ENCODE data around the gene ENDOD1. TPM values are rescaled to one million over a fixed set of nuclear protein-coding genes. Genes with fewer than 3 reads are reported as not detected.

ENDOD1 gene
- total RNA-seq, 3 donors from 2014 or later (not counting 1 experiment from before 2014, with no cell fraction given): 10.1 to 15.5 (median 14.0) TPM

- H3K4me3 ChIP-seq (ENCODE audit: low read length): peak overlapping the region; percentile 83
- H3K4me3 Mint-ChIP-seq: peak overlapping the region; percentile 95
- no peaks in the 10 kb centered on the region for H3K27me3 ChIP-seq (ENCODE audit: control insufficient read depth, insufficient read depth, low read length)
- intact Hi-C loops (cut with micrococcal nuclease): loop anchor here (1.0 kb wide), 3 partner anchors 20 to 142 kb away; partner anchors contain the start of gene SESN3
- H3K9me3 ChIP-seq (ENCODE audit: control insufficient read depth, insufficient read depth, low read length): no peaks in the 10 kb centered on the region
- no peak for TF ChIP-seq CTCF (IDR thresholded peaks at IDR 0.05)
- DNase-seq (peak in 1 of 2 donors; percentile 66), ATAC-seq (peak; percentile 53 to 72 (median 62))
- no peaks in the 10 kb centered on the region for H3K9me3 Mint-ChIP-seq
- H3K36me3 Mint-ChIP-seq: no peaks in the 10 kb centered on the region
- peaks cover 21% of the 10 kb centered on the region for H3K4me1 ChIP-seq (ENCODE audit: control insufficient read depth, insufficient read depth, low read length)
- no peaks in the 10 kb centered on the region for H3K36me3 ChIP-seq (ENCODE audit: control insufficient read depth, insufficient read depth, low read length)
- 1% methylated on average over 27 of the region's 27 CpGs for WGBS (ENCODE audit: insufficient coverage)
- peak overlapping the region; percentile 86 for H3K27ac ChIP-seq (ENCODE audit: low read length)
- H3K4me1 Mint-ChIP-seq: peaks cover 40 to 44% of the 10 kb centered on the region in 2 donors
- H3K27ac Mint-ChIP-seq: peak overlapping the region; percentile 94 to 97
- H3K27me3 Mint-ChIP-seq (ENCODE audit: low read depth in 2 of 2): peaks cover 0 to 2% of the 10 kb centered on the region in 2 donors
These were observed 563 bp upstream of the ENDOD1 start for GRCh38 chr11:95088946-95089619.

GRCh38 chr11:95091663-95092180, 2.1 kb downstream of the ENDOD1 start:
- no peak overlapping the region for H3K27ac Mint-ChIP-seq
- intact Hi-C loops (cut with micrococcal nuclease): no loop called here
- TF ChIP-seq CTCF (IDR thresholded peaks at IDR 0.05): no peak
- H3K4me1 Mint-ChIP-seq: peaks cover 48 to 50% of the 10 kb centered on the region in 2 donors
- Histone ChIP-seq H3K4me1 (ENCODE audit: control insufficient read depth, insufficient read depth, low read length) (peaks cover 21% of the 10 kb centered on the region), H3K36me3 (ENCODE audit: control insufficient read depth, insufficient read depth, low read length) (no peaks in the 10 kb centered on the region), H3K9me3 (ENCODE audit: control insufficient read depth, insufficient read depth, low read length) (no peaks in the 10 kb centered on the region), H3K27ac (ENCODE audit: low read length) (no peak overlapping the region), H3K4me3 (ENCODE audit: low read length) (no peak overlapping the region), H3K27me3 (ENCODE audit: control insufficient read depth, insufficient read depth, low read length) (no peaks in the 10 kb centered on the region)
- H3K27me3 Mint-ChIP-seq (ENCODE audit: low read depth in 2 of 2): no peaks in the 10 kb centered on the region
- no peaks in the 10 kb centered on the region for H3K9me3 Mint-ChIP-seq
- DNase-seq: no peak
- peak overlapping the region; percentile 33 for H3K4me3 Mint-ChIP-seq
- no peaks in the 10 kb centered on the region for H3K36me3 Mint-ChIP-seq
- no peak for ATAC-seq

- Histone ChIP-seq H3K4me3 (ENCODE audit: low read length) (no peak overlapping the region), H3K27ac (ENCODE audit: low read length) (no peak overlapping the region), H3K27me3 (ENCODE audit: control insufficient read depth, insufficient read depth, low read length) (no peaks in the 10 kb centered on the region), H3K4me1 (ENCODE audit: control insufficient read depth, insufficient read depth, low read length) (peaks cover 21% of the 10 kb centered on the region), H3K36me3 (ENCODE audit: control insufficient read depth, insufficient read depth, low read length) (no peaks in the 10 kb centered on the region), H3K9me3 (ENCODE audit: control insufficient read depth, insufficient read depth, low read length) (no peaks in the 10 kb centered on the region)
- no peaks in the 10 kb centered on the region for H3K27me3 Mint-ChIP-seq (ENCODE audit: low read depth in 2 of 2)
- H3K4me3 Mint-ChIP-seq: peak overlapping the region; percentile 14
- ATAC-seq: no peak
- H3K4me1 Mint-ChIP-seq: peaks cover 50 to 53% of the 10 kb centered on the region in 2 donors
- DNase-seq: peak in 1 of 2 donors; percentile 52
- peak; percentile 34 for TF ChIP-seq CTCF (IDR thresholded peaks at IDR 0.05)
- H3K9me3 Mint-ChIP-seq: no peaks in the 10 kb centered on the region
- no peaks in the 10 kb centered on the region for H3K36me3 Mint-ChIP-seq
- 56% methylated on average over 5 of the region's 5 CpGs for WGBS (ENCODE audit: insufficient coverage)
- intact Hi-C loops (cut with micrococcal nuclease): no loop called here
- no peak overlapping the region for H3K27ac Mint-ChIP-seq
These were observed 3.1 kb downstream of the ENDOD1 start for GRCh38 chr11:95092549-95093324.
